ENCODE measurements around the gene TFAP2C. TPM values are rescaled to one million over a fixed set of nuclear protein-coding genes. Genes with fewer than 3 reads are reported as not detected.

Gene TFAP2C
- total and polyA plus RNA-seq, 9 of the 15 experiments (the other 6 are each of a cell fraction or from before 2014, with no cell fraction given) = 0.03 to 0.04 TPM; not detected in 7

DNA sequence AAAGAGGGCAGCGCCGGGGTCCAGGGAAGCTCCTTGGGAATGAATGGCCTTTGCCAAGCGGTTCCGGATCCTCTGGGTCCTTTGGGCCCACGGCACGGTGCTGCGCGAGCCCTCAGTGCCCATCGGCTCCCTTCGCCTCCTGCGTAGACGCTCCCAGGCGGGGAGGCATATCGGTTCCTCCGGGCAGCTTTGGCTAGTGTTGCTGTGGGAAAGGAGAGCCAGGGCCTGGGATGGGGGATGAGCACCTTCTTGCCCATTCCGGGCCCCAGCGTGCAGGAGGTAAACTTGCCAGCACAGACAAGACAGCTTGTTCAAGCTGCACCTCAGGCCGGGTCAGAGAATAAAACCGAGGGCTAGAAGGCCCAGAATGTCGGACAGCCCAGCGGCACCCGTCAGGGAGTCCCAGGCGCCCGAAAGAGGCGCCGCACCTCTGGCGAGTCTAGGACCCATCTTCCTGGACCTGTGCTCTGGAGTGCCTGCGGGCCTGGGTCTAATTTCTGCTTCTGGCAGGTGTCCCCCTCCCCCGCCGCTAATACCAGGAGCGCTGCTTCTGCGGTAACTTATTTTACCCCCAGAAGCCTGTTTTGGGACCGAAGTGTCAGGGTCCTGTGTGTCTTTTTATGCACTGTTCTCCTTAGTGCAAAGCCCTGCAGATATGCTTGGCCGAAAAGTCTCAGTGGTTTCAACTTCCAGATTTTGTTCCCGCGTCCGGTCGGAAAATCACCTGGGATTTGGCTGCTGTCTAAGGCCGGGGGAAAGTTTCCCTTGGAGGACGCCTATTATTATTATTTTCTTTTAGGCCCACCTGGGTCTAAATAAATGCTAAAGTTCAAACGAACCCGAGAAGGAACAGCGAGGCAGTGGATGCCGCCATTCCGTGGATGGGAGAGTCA lies 1.7 kb upstream of the TFAP2C start:
- no peak overlapping the region for H3K4me2 ChIP-seq (ENCODE audit: insufficient read depth, low read length)
- no TSS peak for BruUV-seq (replicated peaks)
- in situ Hi-C loops (cut with MboI) (no loop called here), intact Hi-C loops (cut with micrococcal nuclease) (no loop called here)
- no peaks in the 10 kb centered on the region for H3K9me1 ChIP-seq (ENCODE audit: control insufficient read depth, insufficient read depth, low read length)
- H3K27ac ChIP-seq (ENCODE audit: extremely low read depth, low read depth, low read length) = no peak overlapping the region
- DNase-seq (ENCODE audit: extremely low read depth in 1 of 4, low spot score in 3 of 4) (no peak), ATAC-seq (no peak), FAIRE-seq (no peak)
- no peak overlapping the region for H2AFZ ChIP-seq (ENCODE audit: low read depth, low read length)
- H3K4me1 ChIP-seq (replicated peaks in 1 of 2; ENCODE audit: control insufficient read depth in 2 of 2, insufficient read depth in 2 of 2, low read length in 2 of 2) = peaks cover 0 to 48% of the 10 kb centered on the region in 2 experiments; a peak in 2 of 5 replicates
- POLR2A ChIA-PET = no interaction called here
- H3K9me3 ChIP-seq (replicated peaks; ENCODE audit: control insufficient read depth, insufficient read depth, low read depth, low read length) = no peaks in the 10 kb centered on the region
- H3K36me3 ChIP-seq (ENCODE audit: control insufficient read depth, insufficient read depth, low read length) = no peaks in the 10 kb centered on the region
- no peak overlapping the region for H3K4me3 ChIP-seq
- TF ChIP-seq, protein P1, sequence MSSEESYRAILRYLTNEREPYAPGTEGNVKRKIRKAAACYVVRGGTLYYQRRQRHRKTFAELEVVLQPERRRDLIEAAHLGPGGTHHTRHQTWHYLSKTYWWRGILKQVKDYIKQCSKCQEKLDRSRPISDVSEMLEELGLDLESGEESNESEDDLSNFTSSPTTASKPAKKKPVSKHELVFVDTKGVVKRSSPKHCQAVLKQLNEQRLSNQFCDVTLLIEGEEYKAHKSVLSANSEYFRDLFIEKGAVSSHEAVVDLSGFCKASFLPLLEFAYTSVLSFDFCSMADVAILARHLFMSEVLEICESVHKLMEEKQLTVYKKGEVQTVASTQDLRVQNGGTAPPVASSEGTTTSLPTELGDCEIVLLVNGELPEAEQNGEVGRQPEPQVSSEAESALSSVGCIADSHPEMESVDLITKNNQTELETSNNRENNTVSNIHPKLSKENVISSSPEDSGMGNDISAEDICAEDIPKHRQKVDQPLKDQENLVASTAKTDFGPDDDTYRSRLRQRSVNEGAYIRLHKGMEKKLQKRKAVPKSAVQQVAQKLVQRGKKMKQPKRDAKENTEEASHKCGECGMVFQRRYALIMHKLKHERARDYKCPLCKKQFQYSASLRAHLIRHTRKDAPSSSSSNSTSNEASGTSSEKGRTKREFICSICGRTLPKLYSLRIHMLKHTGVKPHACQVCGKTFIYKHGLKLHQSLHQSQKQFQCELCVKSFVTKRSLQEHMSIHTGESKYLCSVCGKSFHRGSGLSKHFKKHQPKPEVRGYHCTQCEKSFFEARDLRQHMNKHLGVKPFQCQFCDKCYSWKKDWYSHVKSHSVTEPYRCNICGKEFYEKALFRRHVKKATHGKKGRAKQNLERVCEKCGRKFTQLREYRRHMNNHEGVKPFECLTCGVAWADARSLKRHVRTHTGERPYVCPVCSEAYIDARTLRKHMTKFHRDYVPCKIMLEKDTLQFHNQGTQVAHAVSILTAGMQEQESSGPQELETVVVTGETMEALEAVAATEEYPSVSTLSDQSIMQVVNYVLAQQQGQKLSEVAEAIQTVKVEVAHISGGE (CRISPR knock-in tag; IDR thresholded peaks at IDR 0.05) = no peak
- TF ChIP-seq ETV6 (IDR thresholded peaks at IDR 0.05; ENCODE audit: borderline replicate concordance in 1 of 2, low read depth in 2 of 2, low read length in 1 of 2) = no peak
- no peak for TF ChIP-seq ETV6 (CRISPR knock-in tag; IDR thresholded peaks at IDR 0.05; ENCODE audit: borderline replicate concordance)
- no peak for TF ChIP-seq GATAD2A (IDR thresholded peaks at IDR 0.05)
- TF ChIP-seq ZNF253 (CRISPR knock-in tag; conservative IDR thresholded peaks at IDR 0.05) = no peak
- no peak for TF ChIP-seq IFI16 (CRISPR knock-in tag; IDR thresholded peaks at IDR 0.05)
- TF ChIP-seq HDAC8 (tag; IDR thresholded peaks at IDR 0.05) = no peak
- TF ChIP-seq ZNF316 (IDR thresholded peaks at IDR 0.05) = no peak
- TF ChIP-seq, protein P2, sequence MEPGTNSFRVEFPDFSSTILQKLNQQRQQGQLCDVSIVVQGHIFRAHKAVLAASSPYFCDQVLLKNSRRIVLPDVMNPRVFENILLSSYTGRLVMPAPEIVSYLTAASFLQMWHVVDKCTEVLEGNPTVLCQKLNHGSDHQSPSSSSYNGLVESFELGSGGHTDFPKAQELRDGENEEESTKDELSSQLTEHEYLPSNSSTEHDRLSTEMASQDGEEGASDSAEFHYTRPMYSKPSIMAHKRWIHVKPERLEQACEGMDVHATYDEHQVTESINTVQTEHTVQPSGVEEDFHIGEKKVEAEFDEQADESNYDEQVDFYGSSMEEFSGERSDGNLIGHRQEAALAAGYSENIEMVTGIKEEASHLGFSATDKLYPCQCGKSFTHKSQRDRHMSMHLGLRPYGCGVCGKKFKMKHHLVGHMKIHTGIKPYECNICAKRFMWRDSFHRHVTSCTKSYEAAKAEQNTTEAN (CRISPR knock-in tag; IDR thresholded peaks at IDR 0.05) = no peak
- TF ChIP-seq HDGF (IDR thresholded peaks at IDR 0.05) = no peak
- TF ChIP-seq NR2C1 (IDR thresholded peaks at IDR 0.05) = no peak
- no peak for TF ChIP-seq NR2C1 (tag; IDR thresholded peaks at IDR 0.05)
- TF ChIP-seq ZNF77 (CRISPR knock-in tag; IDR thresholded peaks at IDR 0.05) = no peak
- TF ChIP-seq NR4A1 (CRISPR knock-in tag; IDR thresholded peaks at IDR 0.05) = no peak
- TF ChIP-seq NR4A1 (tag; IDR thresholded peaks at IDR 0.05) = no peak
- TF ChIP-seq ARHGAP35 (IDR thresholded peaks at IDR 0.05; ENCODE audit: partially characterized antibody) = no peak
- TF ChIP-seq GATA2 (CRISPR knock-in tag; IDR thresholded peaks at IDR 0.05) = no peak
- no peak for TF ChIP-seq ZNF586 (CRISPR knock-in tag; conservative IDR thresholded peaks at IDR 0.05)
- no peak for TF ChIP-seq PHF8 (IDR thresholded peaks at IDR 0.05; ENCODE audit: borderline replicate concordance, low read length)
- no peak for TF ChIP-seq FOXJ3 (CRISPR knock-in tag; IDR thresholded peaks at IDR 0.05)
- no peaks in the 10 kb centered on the region for H3K79me2 ChIP-seq (ENCODE audit: control insufficient read depth, insufficient read depth, low read length)
- peaks cover 28 to 65% of the 10 kb centered on the region in 2 experiments for H3K27me3 ChIP-seq (ENCODE audit: control insufficient read depth in 2 of 2, insufficient read depth in 2 of 2, low read length in 2 of 2)
- H4K20me1 ChIP-seq (replicated peaks; ENCODE audit: control insufficient read depth, insufficient read depth, low read length) = no peaks in the 10 kb centered on the region
- WGBS (ENCODE audit: insufficient coverage, low coverage, missing lambda C conversion rate) = 42% methylated on average over 36 of the region's 45 CpGs
- CTCF ChIA-PET (ENCODE audit: low intra/inter-chr PET ratio) = no interaction called here
- no peak overlapping the region for H3K9ac ChIP-seq (ENCODE audit: insufficient read depth in 1 of 2, low read depth in 2 of 2, low read length in 2 of 2)

All from K562 (cell line).